Measurements from ENCODE around the gene NSUN2. TPM values are rescaled to one million over a fixed set of nuclear protein-coding genes. Genes with fewer than 3 reads are reported as not detected.

NSUN2 gene
- total and polyA plus RNA-seq, 4 donors = 32.5 to 45.5 (median 40.4) TPM

GRCh38 chr5:6634306-6634705, 1.5 kb upstream of the NSUN2 start:
- H3K27ac ChIP-seq (ENCODE audit: low read depth, low read length) = no peak overlapping the region
- peaks cover 15% of the 10 kb centered on the region for H3K36me3 ChIP-seq (ENCODE audit: control insufficient read depth, insufficient read depth, low read length)
- WGBS (ENCODE audit: insufficient coverage) = 5% methylated on average over 3 of the region's 6 CpGs
- peaks cover 11% of the 10 kb centered on the region for H3K4me1 ChIP-seq (ENCODE audit: control insufficient read depth, insufficient read depth, low read length)
- no peaks in the 10 kb centered on the region for H3K9me3 ChIP-seq (ENCODE audit: control insufficient read depth, insufficient read depth, low read length)
- H3K4me3 ChIP-seq (ENCODE audit: low read depth, low read length) = peak overlapping the region; percentile 83
- no peaks in the 10 kb centered on the region for H3K27me3 ChIP-seq (ENCODE audit: control insufficient read depth, insufficient read depth, low read length)
- peak in 2 of 6 donors; percentile 18 to 35 for DNase-seq (ENCODE audit: low read depth in 4 of 6, low spot score in 6 of 6)

- 0% methylated on average over 72 of the region's 75 CpGs for WGBS (ENCODE audit: insufficient coverage)
- Histone ChIP-seq H3K36me3 (ENCODE audit: control insufficient read depth, insufficient read depth, low read length) (peaks cover 17% of the 10 kb centered on the region), H3K27ac (ENCODE audit: low read depth, low read length) (no peak overlapping the region), H3K4me3 (ENCODE audit: low read depth, low read length) (peak overlapping the region; percentile 83), H3K9me3 (ENCODE audit: control insufficient read depth, insufficient read depth, low read length) (no peaks in the 10 kb centered on the region), H3K27me3 (ENCODE audit: control insufficient read depth, insufficient read depth, low read length) (no peaks in the 10 kb centered on the region), H3K4me1 (ENCODE audit: control insufficient read depth, insufficient read depth, low read length) (peaks cover 11% of the 10 kb centered on the region)
- DNase-seq (ENCODE audit: low read depth in 4 of 6, low spot score in 6 of 6) = peak in 4 of 6 donors; percentile 12 to 63 (median 37)
Measured at GRCh38 chr5:6633469-6634245, 813 bp upstream of the NSUN2 start.

- Histone ChIP-seq H3K4me1 (ENCODE audit: control insufficient read depth, insufficient read depth, low read length) (peaks cover 11% of the 10 kb centered on the region), H3K36me3 (ENCODE audit: control insufficient read depth, insufficient read depth, low read length) (peaks cover 20% of the 10 kb centered on the region), H3K27ac (ENCODE audit: low read depth, low read length) (no peak overlapping the region), H3K27me3 (ENCODE audit: control insufficient read depth, insufficient read depth, low read length) (no peaks in the 10 kb centered on the region), H3K4me3 (ENCODE audit: low read depth, low read length) (peak overlapping the region; percentile 83), H3K9me3 (ENCODE audit: control insufficient read depth, insufficient read depth, low read length) (no peaks in the 10 kb centered on the region)
- WGBS (ENCODE audit: insufficient coverage) = under 1% methylated on average over 33 of the region's 33 CpGs
- peak in 2 of 6 donors; percentile 1 to 14 for DNase-seq (ENCODE audit: low read depth in 4 of 6, low spot score in 6 of 6)
Measured at GRCh38 chr5:6632324-6632887, 438 bp downstream of the NSUN2 start.

DNA sequence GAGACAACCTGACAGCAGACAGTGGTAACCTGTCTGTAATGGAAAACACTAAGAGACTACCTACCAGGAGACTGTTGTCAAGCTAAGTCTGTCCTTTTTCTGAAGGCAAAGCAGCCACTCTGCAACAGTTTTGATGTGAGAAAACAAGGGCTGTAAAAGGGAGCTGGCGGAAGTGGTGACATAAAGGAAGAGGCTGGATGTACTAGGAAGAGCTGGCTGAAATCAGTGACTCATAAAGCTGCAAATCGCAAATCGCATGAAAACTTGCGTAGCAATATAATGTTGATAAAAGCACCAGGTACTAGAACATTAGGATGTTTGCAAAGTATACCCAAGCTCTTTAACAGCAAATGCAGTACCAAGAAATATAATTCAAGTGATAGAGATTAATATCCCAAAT, 1.4 kb downstream of the NSUN2 start:
- Histone ChIP-seq H3K36me3 (ENCODE audit: control insufficient read depth, insufficient read depth, low read length) (peaks cover 13% of the 10 kb centered on the region), H3K27me3 (ENCODE audit: control insufficient read depth, insufficient read depth, low read length) (no peaks in the 10 kb centered on the region), H3K27ac (ENCODE audit: low read depth, low read length) (no peak overlapping the region), H3K4me1 (ENCODE audit: control insufficient read depth, insufficient read depth, low read length) (peaks cover 6% of the 10 kb centered on the region), H3K9me3 (ENCODE audit: control insufficient read depth, insufficient read depth, low read length) (no peaks in the 10 kb centered on the region), H3K4me3 (ENCODE audit: low read depth, low read length) (no peak overlapping the region)
- no CpG with 5 or more reads among the region's 4 CpGs for WGBS (ENCODE audit: insufficient coverage)
- DNase-seq (ENCODE audit: low read depth in 4 of 6, low spot score in 6 of 6) = no peak

DNA sequence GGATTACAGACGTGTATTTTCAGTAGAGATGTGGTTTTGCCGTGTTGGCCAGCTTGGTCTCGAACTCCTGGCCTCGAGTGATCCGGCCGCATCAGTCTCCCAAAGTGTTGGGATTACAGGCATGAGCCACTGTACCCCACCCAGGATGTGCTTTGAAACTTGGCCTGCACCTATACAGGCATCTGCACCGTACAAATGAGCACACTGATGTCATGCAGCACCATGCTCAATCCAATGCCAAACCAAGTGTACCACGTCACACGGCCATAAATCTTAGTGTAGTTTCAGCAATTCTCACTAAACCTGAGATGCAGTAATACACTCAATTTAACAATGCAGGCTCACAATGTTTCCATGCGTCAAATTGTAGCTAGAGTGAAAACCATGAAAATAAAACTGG, 6.3 kb downstream of the NSUN2 start:
- no peaks in the 10 kb centered on the region for H3K27me3 ChIP-seq (ENCODE audit: control insufficient read depth, insufficient read depth, low read length)
- H3K27ac ChIP-seq (ENCODE audit: low read depth, low read length) = no peak overlapping the region
- no peak for DNase-seq (ENCODE audit: low read depth in 4 of 6, low spot score in 6 of 6)
- peaks cover 23% of the 10 kb centered on the region for H3K36me3 ChIP-seq (ENCODE audit: control insufficient read depth, insufficient read depth, low read length)
- H3K9me3 ChIP-seq (ENCODE audit: control insufficient read depth, insufficient read depth, low read length) = no peaks in the 10 kb centered on the region
- H3K4me1 ChIP-seq (ENCODE audit: control insufficient read depth, insufficient read depth, low read length) = no peaks in the 10 kb centered on the region
- WGBS (ENCODE audit: insufficient coverage) = 91% methylated on average over 9 of the region's 10 CpGs
- H3K4me3 ChIP-seq (ENCODE audit: low read depth, low read length) = no peak overlapping the region

GRCh38 chr5:6623941-6624340, 8.9 kb downstream of the NSUN2 start:
- Histone ChIP-seq H3K27ac (ENCODE audit: low read depth, low read length) (no peak overlapping the region), H3K36me3 (ENCODE audit: control insufficient read depth, insufficient read depth, low read length) (peaks cover 33% of the 10 kb centered on the region), H3K9me3 (ENCODE audit: control insufficient read depth, insufficient read depth, low read length) (no peaks in the 10 kb centered on the region), H3K4me1 (ENCODE audit: control insufficient read depth, insufficient read depth, low read length) (no peaks in the 10 kb centered on the region), H3K4me3 (ENCODE audit: low read depth, low read length) (no peak overlapping the region), H3K27me3 (ENCODE audit: control insufficient read depth, insufficient read depth, low read length) (no peaks in the 10 kb centered on the region)
- WGBS (ENCODE audit: insufficient coverage) = 100% methylated on average over 2 of the region's 3 CpGs
- no peak for DNase-seq (ENCODE audit: low read depth in 4 of 6, low spot score in 6 of 6)

- H3K27me3 ChIP-seq (ENCODE audit: control insufficient read depth, insufficient read depth, low read length) = no peaks in the 10 kb centered on the region
- no peaks in the 10 kb centered on the region for H3K4me1 ChIP-seq (ENCODE audit: control insufficient read depth, insufficient read depth, low read length)
- no peak overlapping the region for H3K4me3 ChIP-seq (ENCODE audit: low read depth, low read length)
- H3K27ac ChIP-seq (ENCODE audit: low read depth, low read length) = no peak overlapping the region
- 100% methylated on average over 1 of the region's 4 CpGs for WGBS (ENCODE audit: insufficient coverage)
- no peak for DNase-seq (ENCODE audit: low read depth in 4 of 6, low spot score in 6 of 6)
- H3K36me3 ChIP-seq (ENCODE audit: control insufficient read depth, insufficient read depth, low read length) = peaks cover 30% of the 10 kb centered on the region
- H3K9me3 ChIP-seq (ENCODE audit: control insufficient read depth, insufficient read depth, low read length) = no peaks in the 10 kb centered on the region
Measured at GRCh38 chr5:6623228-6623627, 9.6 kb downstream of the NSUN2 start.

DNA sequence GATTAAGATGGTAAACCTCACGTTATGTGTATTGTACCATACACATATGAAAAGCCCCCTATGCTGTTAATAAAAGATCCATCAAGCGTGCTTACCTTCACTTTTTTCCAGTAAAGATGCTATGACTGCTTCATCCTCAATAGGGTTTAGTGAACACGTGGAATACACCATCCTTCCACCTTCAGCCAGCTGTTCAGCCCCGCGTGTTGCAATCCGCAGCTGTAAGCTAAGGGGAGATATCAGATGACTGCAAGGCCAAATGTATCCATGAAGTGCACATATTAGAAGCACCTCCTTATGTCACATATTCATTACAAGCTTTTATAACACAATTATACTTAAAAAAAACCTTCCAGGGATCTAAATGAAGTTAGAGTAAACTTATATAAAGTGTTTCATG, 16.2 kb downstream of the NSUN2 start:
- WGBS (ENCODE audit: insufficient coverage) = no CpG with 5 or more reads among the region's 6 CpGs
- no peaks in the 10 kb centered on the region for H3K9me3 ChIP-seq (ENCODE audit: control insufficient read depth, insufficient read depth, low read length)
- H3K27me3 ChIP-seq (ENCODE audit: control insufficient read depth, insufficient read depth, low read length) = no peaks in the 10 kb centered on the region
- H3K4me1 ChIP-seq (ENCODE audit: control insufficient read depth, insufficient read depth, low read length) = no peaks in the 10 kb centered on the region
- H3K36me3 ChIP-seq (ENCODE audit: control insufficient read depth, insufficient read depth, low read length) = peaks cover 37% of the 10 kb centered on the region
- no peak for DNase-seq (ENCODE audit: low read depth in 4 of 6, low spot score in 6 of 6)
- H3K27ac ChIP-seq (ENCODE audit: low read depth, low read length) = no peak overlapping the region
- H3K4me3 ChIP-seq (ENCODE audit: low read depth, low read length) = no peak overlapping the region

GRCh38 chr5:6615034-6615815, 17.6 kb downstream of the NSUN2 start:
- H3K27ac ChIP-seq (ENCODE audit: low read depth, low read length) = no peak overlapping the region
- H3K4me3 ChIP-seq (ENCODE audit: low read depth, low read length) = no peak overlapping the region
- H3K4me1 ChIP-seq (ENCODE audit: control insufficient read depth, insufficient read depth, low read length) = no peaks in the 10 kb centered on the region
- peaks cover 37% of the 10 kb centered on the region for H3K36me3 ChIP-seq (ENCODE audit: control insufficient read depth, insufficient read depth, low read length)
- no peaks in the 10 kb centered on the region for H3K9me3 ChIP-seq (ENCODE audit: control insufficient read depth, insufficient read depth, low read length)
- 50% methylated on average over 7 of the region's 8 CpGs for WGBS (ENCODE audit: insufficient coverage)
- H3K27me3 ChIP-seq (ENCODE audit: control insufficient read depth, insufficient read depth, low read length) = no peaks in the 10 kb centered on the region
- no peak for DNase-seq (ENCODE audit: low read depth in 4 of 6, low spot score in 6 of 6)
